ENCODE measurements around the gene MAGEA10. TPM values are rescaled to one million over a fixed set of nuclear protein-coding genes. Genes with fewer than 3 reads are reported as not detected.
"Not testable (repeated sequence)": the region's sequence is repeated elsewhere in the genome, so short reads cannot be mapped to it uniquely, and the experiment has no call there.

Gene MAGEA10
- total RNA-seq, 1 donor: not detected

- no peak overlapping the region for H3K4me3 ChIP-seq (ENCODE audit: low read depth, low read length)
- TF ChIP-seq CTCF (IDR thresholded peaks at IDR 0.05; ENCODE audit: insufficient read depth, low read depth, low read length): no peak
- DNase-seq (ENCODE audit: low read depth): no peak
Observed at GRCh38 chrX:152136312-152136711, 2.1 kb downstream of the MAGEA10 start.

GRCh38 chrX:152131525-152131924 is 6.9 kb downstream of the MAGEA10 start:
- no peak for TF ChIP-seq CTCF (IDR thresholded peaks at IDR 0.05; ENCODE audit: insufficient read depth, low read depth, low read length)
- no peak overlapping the region for H3K4me3 ChIP-seq (ENCODE audit: low read depth, low read length)
- no peak for DNase-seq (ENCODE audit: low read depth)

GRCh38 chrX:152129069-152129844 is 9.1 kb downstream of the MAGEA10 start:
- not testable (repeated sequence) for H3K4me3 ChIP-seq (ENCODE audit: low read depth, low read length); DNase-seq (ENCODE audit: low read depth)

- DNase-seq (ENCODE audit: low read depth): no peak
- no peak overlapping the region for H3K4me3 ChIP-seq (ENCODE audit: low read depth, low read length)
- TF ChIP-seq CTCF (IDR thresholded peaks at IDR 0.05; ENCODE audit: insufficient read depth, low read depth, low read length): no peak
Observed at GRCh38 chrX:152117305-152117704, 21.1 kb downstream of the MAGEA10 start.

GRCh38 chrX:152108527-152108926 is 29.9 kb downstream of the MAGEA10 start:
- no peak for DNase-seq (ENCODE audit: low read depth)
- TF ChIP-seq CTCF (IDR thresholded peaks at IDR 0.05; ENCODE audit: insufficient read depth, low read depth, low read length): no peak
- H3K4me3 ChIP-seq (ENCODE audit: low read depth, low read length): no peak overlapping the region

GRCh38 chrX:152103866-152104265 is 34.5 kb downstream of the MAGEA10 start:
- no peak overlapping the region for H3K4me3 ChIP-seq (ENCODE audit: low read depth, low read length)
- no peak for TF ChIP-seq CTCF (IDR thresholded peaks at IDR 0.05; ENCODE audit: insufficient read depth, low read depth, low read length)
- no peak for DNase-seq (ENCODE audit: low read depth)

GRCh38 chrX:152086141-152086540 is 52.2 kb downstream of the MAGEA10 start:
- no peak for TF ChIP-seq CTCF (IDR thresholded peaks at IDR 0.05; ENCODE audit: insufficient read depth, low read depth, low read length)
- DNase-seq (ENCODE audit: low read depth): no peak
- H3K4me3 ChIP-seq (ENCODE audit: low read depth, low read length): no peak overlapping the region

Other genes starting within 250 kb of the MAGEA10 start
- not detected in 2 replicates for gene MAGEA4, start 225.7 kb downstream of the MAGEA10 start, total RNA-seq
- gene GABRE, start 163.9 kb downstream of the MAGEA10 start, total RNA-seq: 24.2 and 50.1 TPM in 2 replicates

Data from fibroblast of villous mesenchyme (primary cell).